IPS-20b (cell line): ENCODE results near the gene SLC38A5.
"Not testable (repeated sequence)": the region's sequence is repeated elsewhere in the genome, so short reads cannot be mapped to it uniquely, and the experiment has no call there.

Experiments used
- H3K27ac ChIP-seq: one replicate; pipeline ENCODE4 v1.5.1; 2013; ENCODE audit warnings: low read length
- H3K27me3 ChIP-seq: 2 replicates; pipeline ENCODE4 v1.6.1; 2013; ENCODE audit warnings: mild to moderate bottlenecking, low read length, inconsistent platforms; ENCODE audit not compliant: insufficient read depth
- H3K36me3 ChIP-seq: 2 replicates; pipeline ENCODE4 v1.6.1; 2013; ENCODE audit warnings: low read depth, mild to moderate bottlenecking, inconsistent platforms, low read length, moderate library complexity; ENCODE audit not compliant: insufficient read depth
- H3K4me1 ChIP-seq: 2 replicates; pipeline ENCODE4 v1.6.1; 2013; ENCODE audit warnings: mild to moderate bottlenecking, control low read depth, inconsistent platforms, low read length, moderate library complexity; ENCODE audit not compliant: insufficient read depth
- H3K4me3 ChIP-seq: 2 replicates; pipeline ENCODE4 v1.5.1; 2013; ENCODE audit warnings: mild to moderate bottlenecking, low read length, inconsistent platforms
- H3K9ac ChIP-seq: 2 replicates; pipeline ENCODE4 v1.6.1; 2013; ENCODE audit warnings: low read depth, mild to moderate bottlenecking, inconsistent platforms, low read length, moderate library complexity
- H3K9me3 ChIP-seq: 2 replicates; pipeline ENCODE4 v1.6.1; 2013; ENCODE audit warnings: mild to moderate bottlenecking, low read depth, low read length, inconsistent platforms; ENCODE audit not compliant: insufficient read depth

Gene SLC38A5

DNA sequence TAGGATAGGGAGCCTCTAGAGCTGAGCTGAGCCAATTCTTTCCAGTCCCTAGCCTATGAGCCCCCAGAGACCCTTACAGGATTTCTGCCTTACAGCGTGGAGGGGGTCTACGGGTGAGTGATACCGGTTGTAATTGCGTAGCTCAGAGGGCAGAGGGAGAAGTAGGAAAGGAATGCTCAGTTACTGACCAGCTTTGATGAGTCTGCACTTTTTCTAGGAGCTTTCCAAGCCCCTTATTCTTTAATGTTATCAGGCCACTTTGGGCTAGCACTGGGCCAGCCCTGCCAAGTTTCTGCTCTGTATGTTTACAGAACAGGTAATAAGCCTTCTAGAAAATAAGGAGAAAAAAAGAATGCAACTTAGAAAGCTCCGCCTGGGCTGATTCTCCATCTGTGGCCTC lies 40.5 kb downstream of the SLC38A5 start:
- not testable (repeated sequence) for H3K4me3 ChIP-seq, H3K27me3 ChIP-seq, H3K36me3 ChIP-seq, H3K27ac ChIP-seq, H3K4me1 ChIP-seq, H3K9ac ChIP-seq, H3K9me3 ChIP-seq

DNA sequence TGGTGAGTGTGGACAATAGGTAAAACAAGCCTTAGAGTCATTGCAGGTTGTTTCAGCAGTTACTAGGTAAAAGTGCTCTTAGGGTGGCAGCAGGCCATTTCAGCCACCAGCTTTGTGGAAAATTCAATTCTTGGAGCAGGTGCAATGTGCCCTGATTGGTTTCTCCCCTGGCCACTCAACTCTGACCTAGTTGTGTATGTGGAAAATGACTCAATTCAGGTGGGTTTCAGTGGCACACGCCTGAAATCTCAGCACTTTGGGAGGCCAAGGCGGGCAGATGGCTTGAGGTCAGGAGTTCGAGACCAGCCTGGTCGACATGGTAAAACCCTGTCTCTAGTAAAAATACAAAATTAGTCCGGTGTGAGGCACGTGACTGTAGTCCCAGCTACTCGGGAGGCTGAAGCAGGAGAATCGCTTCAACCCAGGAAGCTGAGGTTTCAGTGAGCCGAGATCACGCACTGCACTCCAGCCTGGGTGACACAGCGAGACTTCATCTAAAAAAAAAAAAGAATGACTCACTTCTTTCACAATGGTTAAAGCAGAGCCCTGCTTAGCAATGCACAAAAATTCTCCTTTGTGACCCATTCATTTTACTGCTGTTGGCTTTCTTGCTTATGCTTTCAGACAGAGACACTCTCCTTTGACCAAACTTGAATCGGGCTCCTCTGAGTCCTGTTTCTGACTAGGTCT lies 42.9 kb downstream of the SLC38A5 start:
- not testable (repeated sequence) for H3K27ac ChIP-seq

GRCh38 chrX:48411860-48412259 lies 58.2 kb downstream of the SLC38A5 start, which contains the start of gene SSX4B:
SSX4B (minus strand) TSS chrX:48411960; CDS start chrX:48411372, 588 bp downstream.
- H3K9me3 ChIP-seq, H3K36me3 ChIP-seq, H3K4me1 ChIP-seq, H3K9ac ChIP-seq, H3K4me3 ChIP-seq, H3K27ac ChIP-seq, H3K27me3 ChIP-seq: not testable (repeated sequence)

More for the DNA sequence above, 42.9 kb downstream of the SLC38A5 start:
- H3K27me3 ChIP-seq, H3K9me3 ChIP-seq, H3K4me3 ChIP-seq, H3K4me1 ChIP-seq, H3K36me3 ChIP-seq, H3K9ac ChIP-seq: not testable (repeated sequence)
